ENCODE results near the gene RPAP2.

- TF ChIP-seq CTCF (IDR thresholded peaks at IDR 0.05; ENCODE audit: control extremely low read depth in 1 of 3, insufficient read depth in 1 of 3, low read depth in 1 of 3, low read length in 3 of 3) (peak in 2 of 3 experiments; percentile 8 to 43; a peak in 2 of 4 replicates), POLR2A (IDR thresholded peaks at IDR 0.05; ENCODE audit: control extremely low read depth in 1 of 2, low read depth in 2 of 2, low read length in 2 of 2) (no peak), RNF2 (IDR thresholded peaks at IDR 0.05; ENCODE audit: borderline replicate concordance, low read depth, low read length, missing control alignments, poor library complexity, severe bottlenecking) (no peak), CEBPB (IDR thresholded peaks at IDR 0.05; ENCODE audit: low read depth, low read length) (no peak), RFX5 (IDR thresholded peaks at IDR 0.05; ENCODE audit: borderline replicate concordance, low read depth, low read length) (no peak), EZH2 (IDR thresholded peaks at IDR 0.05; ENCODE audit: low read depth, low read length, severe bottlenecking) (no peak), BCL11A (IDR thresholded peaks at IDR 0.05; ENCODE audit: low read depth in 2 of 2, low read length in 2 of 2) (no peak), ATF3 (IDR thresholded peaks at IDR 0.05; ENCODE audit: insufficient read depth, low read depth, low read length) (no peak), CHD1 (IDR thresholded peaks at IDR 0.05; ENCODE audit: low read depth, low read length) (no peak), TEAD4 (IDR thresholded peaks at IDR 0.05; ENCODE audit: low read depth, low read length) (no peak), MAX (IDR thresholded peaks at IDR 0.05) (no peak)
Observed at GRCh38 chr1:92310185-92310597, 11.3 kb downstream of the RPAP2 start.

Data from H1 (cell line).